ENCODE measurements around the gene UFD1.
A peak's percentile ranks its signal among the peaks of the same experiment; 100 is the strongest.

Gene UFD1

GRCh38 chr22:19503869-19504268 is 24.9 kb upstream of the UFD1 start:
- TF ChIP-seq CTCF (IDR thresholded peaks at IDR 0.05; ENCODE audit: low read depth, low read length): peak; percentile 10
- DNase-seq (ENCODE audit: low read depth, low spot score): no peak
- in situ Hi-C loops (cut with HindIII; ENCODE audit: low sequenced_read_pairs): no loop called here
- H3K4me3 ChIP-seq (ENCODE audit: low read depth, low read length): no peak overlapping the region

- TF ChIP-seq CTCF (IDR thresholded peaks at IDR 0.05; ENCODE audit: low read depth, low read length): no peak
- DNase-seq (ENCODE audit: low read depth, low spot score): no peak
- in situ Hi-C loops (cut with HindIII; ENCODE audit: low sequenced_read_pairs): no loop called here
- no peak overlapping the region for H3K4me3 ChIP-seq (ENCODE audit: low read depth, low read length)
Measured at GRCh38 chr22:19503367-19503766, 24.4 kb upstream of the UFD1 start.

GRCh38 chr22:19501897-19502447 is 23.0 kb upstream of the UFD1 start:
- in situ Hi-C loops (cut with HindIII; ENCODE audit: low sequenced_read_pairs): no loop called here

GRCh38 chr22:19499880-19500242 is 20.9 kb upstream of the UFD1 start:
- no peak overlapping the region for H3K4me3 ChIP-seq (ENCODE audit: low read depth, low read length)
- TF ChIP-seq CTCF (IDR thresholded peaks at IDR 0.05; ENCODE audit: low read depth, low read length): no peak
- in situ Hi-C loops (cut with HindIII; ENCODE audit: low sequenced_read_pairs): no loop called here
- no peak for DNase-seq (ENCODE audit: low read depth, low spot score)

More at GRCh38 chr22:19501897-19502447, 23.0 kb upstream of the UFD1 start:
- H3K4me3 ChIP-seq (ENCODE audit: low read depth, low read length): no peak overlapping the region
- TF ChIP-seq CTCF (IDR thresholded peaks at IDR 0.05; ENCODE audit: low read depth, low read length): no peak
- DNase-seq (ENCODE audit: low read depth, low spot score): no peak

GRCh38 chr22:19499236-19499879 is 20.4 kb upstream of the UFD1 start:
- no peak for TF ChIP-seq CTCF (IDR thresholded peaks at IDR 0.05; ENCODE audit: low read depth, low read length)
- no peak for DNase-seq (ENCODE audit: low read depth, low spot score)
- in situ Hi-C loops (cut with HindIII; ENCODE audit: low sequenced_read_pairs): no loop called here

GRCh38 chr22:19498866-19499190 is 19.8 kb upstream of the UFD1 start:
- no peak overlapping the region for H3K4me3 ChIP-seq (ENCODE audit: low read depth, low read length)
- no peak for TF ChIP-seq CTCF (IDR thresholded peaks at IDR 0.05; ENCODE audit: low read depth, low read length)
- in situ Hi-C loops (cut with HindIII; ENCODE audit: low sequenced_read_pairs): no loop called here
- DNase-seq (ENCODE audit: low read depth, low spot score): no peak

More at GRCh38 chr22:19499236-19499879, 20.4 kb upstream of the UFD1 start:
- no peak overlapping the region for H3K4me3 ChIP-seq (ENCODE audit: low read depth, low read length)

All from astrocyte of the spinal cord (primary cell).